NCI-H1930 (cell line): ENCODE data around the gene CCSER2.
A peak's percentile ranks its signal among the peaks of the same experiment; 100 is the strongest.
"Not testable (repeated sequence)": the region's sequence is repeated elsewhere in the genome, so short reads cannot be mapped to it uniquely, and the experiment has no call there.

Source experiments
- DNase-seq, 2 experiments: peaks; one replicate each; lab custom pipeline; 2025; lab: John Stamatoyannopoulos, UW

The CCSER2 gene

DNA sequence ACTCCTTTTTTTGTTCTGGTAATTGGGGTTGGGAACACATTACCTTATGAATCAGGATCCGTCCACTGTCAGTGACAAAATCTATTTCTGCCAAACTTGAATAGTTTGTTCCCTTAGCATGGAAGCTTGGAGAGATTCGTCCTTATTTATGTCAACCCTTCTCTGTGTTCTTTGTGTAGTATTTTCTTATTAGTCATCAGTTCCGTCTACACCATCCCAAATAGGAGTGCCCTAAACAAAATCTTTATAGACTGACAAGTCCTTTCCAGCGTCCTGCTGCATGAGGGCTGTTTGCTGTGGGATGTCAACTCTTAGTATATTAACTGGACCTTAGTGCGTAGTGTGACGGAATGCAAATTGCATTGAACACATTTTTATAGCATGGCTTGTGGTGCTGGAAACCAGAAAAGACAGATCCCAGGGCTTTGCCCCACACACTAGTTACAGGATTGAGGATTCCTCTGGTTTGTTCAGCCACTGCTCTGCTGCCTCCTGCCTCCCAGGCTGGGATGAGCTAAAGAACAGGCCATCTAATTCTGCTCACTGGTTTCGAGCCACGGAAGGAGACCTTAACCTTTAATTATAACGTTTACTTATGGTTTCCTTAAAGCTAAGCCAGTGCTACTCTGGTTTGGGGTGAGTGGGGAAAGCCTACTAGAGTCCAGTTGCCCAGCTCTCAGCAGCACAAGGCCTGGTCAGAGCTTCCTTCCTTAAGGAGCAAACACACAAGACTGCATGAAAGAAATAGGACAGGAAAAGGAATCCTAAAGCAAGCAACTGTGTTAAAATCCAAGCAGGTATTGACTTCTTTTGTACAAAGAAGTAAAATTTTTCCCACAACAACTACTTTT is 194.4 kb downstream of the CCSER2 start:
- no peak for DNase-seq

DNA sequence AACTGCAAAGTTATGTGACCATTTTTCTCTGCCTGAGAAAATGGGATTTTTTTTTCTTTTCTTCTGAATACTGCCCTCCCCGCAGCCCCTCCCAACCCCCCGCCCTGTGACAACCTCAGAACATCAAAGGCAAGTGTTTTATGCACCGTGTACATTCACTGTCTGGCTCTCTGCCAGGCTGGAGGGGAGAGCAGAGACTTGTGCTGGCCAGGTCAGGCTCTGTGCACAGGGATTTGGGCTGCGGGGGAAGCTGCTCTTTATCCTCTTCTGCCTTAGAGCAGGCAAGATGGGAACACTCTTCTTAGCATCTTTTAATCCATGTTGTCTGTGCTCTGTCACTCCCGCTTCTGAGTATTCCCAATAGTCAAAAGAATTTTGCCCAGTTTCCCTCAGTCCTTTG is 195.1 kb downstream of the CCSER2 start:
- no peak for DNase-seq

DNA sequence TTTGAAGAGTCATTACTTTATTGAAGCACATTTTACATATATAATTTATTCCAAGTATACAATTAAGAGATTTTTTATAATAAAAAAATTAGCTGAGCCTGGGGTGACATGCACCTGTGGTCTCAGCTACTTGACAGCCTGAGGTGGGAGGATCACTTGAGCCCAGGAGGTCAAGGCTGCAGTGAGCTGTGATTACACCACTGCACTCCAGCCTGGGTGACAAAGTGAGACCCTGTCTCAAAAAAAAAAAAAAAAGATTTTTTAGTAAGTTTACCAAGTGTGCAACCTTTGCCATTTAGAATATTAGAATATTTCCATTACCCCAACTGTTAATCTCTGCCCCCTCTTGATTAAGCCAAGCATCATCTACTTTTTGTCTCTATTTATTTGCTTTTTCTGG is 196.0 kb downstream of the CCSER2 start:
- DNase-seq, result no peak

DNA sequence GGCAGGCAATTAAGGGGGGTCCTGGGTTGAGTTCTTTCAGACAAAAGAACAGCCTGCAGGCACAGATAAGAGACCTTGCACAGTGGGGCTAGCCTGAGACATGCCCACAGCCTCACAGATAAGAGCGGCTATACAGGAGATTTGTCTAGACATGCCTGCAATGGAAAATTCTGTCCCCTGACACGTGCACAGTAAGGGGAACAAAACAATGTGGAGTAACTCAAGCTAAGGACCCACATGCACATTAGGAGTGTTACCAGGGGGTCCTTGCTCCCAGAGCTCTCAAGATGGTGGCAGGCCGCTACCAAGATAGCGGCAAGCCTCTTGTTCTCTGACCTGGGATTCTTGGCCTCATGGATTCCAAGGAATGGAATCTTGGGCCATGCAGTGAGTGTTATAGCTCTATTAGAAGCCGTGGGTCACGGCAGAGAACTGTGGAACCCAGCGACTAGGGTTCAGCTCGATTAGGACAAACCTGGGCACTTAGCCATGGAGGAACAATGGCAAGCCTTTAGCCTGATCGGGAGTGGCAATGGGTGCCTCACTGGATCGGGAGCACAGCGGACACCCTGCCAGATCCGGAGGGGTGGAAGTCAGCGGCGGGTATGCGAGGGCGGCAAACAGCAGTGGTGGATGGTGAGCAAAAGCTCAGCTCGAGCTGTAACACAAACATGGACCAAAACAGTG is 196.9 kb downstream of the CCSER2 start:
- DNase-seq, result no peak

DNA sequence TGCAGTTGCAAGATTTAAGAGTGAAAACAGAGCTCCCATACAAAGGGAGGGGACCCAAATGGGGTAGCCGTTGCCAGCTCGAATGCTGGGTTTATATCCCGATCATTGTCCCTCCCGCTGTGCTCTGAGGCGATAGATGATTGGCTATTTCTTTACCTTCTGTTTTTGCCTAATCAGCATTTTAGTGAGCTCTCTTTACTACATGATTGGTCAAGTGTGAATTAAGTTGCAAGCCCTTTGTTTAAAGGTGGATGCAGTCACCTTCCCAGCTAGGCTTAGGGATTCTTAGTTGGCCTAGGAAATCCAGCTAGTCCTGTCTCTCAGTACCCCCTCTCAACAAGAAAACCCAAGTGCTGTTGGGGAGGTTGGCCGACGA is 197.4 kb downstream of the CCSER2 start:
- DNase-seq, result not testable (repeated sequence)

DNA sequence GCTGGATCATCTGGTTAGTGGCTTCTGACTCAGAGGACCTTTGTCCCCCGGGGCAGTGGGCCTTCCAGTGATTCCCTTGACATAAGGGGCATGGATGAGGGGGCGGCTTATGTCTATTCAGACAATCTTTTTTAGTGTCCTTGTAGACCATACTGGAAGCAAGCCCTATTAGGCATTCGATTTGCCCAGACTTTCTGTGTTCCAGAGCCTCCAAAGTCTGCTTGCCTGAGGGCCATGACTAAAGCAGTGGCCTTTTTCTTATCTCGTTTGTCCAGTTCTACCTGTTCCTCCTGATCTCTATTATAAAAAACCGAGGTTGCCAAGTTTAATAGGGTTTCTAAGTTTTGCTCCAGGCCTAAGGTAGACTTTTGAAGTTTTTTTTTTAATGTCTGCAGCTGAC is 199.0 kb downstream of the CCSER2 start:
- DNase-seq, result not testable (repeated sequence)

DNA sequence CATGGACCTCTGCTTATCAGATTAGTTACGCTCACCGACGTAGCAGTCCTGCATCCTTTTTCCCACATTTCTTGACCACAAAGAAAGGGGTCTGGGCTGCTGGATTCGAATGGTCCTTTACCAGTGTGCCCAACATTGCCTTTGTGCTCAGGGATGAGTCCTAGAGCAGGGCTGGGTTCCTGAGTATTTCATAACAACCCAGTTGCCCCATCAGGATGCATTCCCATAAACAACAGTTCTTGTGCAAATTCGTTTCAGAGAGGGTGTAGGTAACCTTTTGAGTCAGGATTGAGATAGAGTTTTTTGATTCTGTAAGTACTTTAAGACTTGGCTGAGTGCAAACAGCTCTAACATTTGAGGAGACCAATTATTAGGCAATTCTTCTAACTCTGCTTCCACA is 200.1 kb downstream of the CCSER2 start:
- not testable (repeated sequence) for DNase-seq

DNA sequence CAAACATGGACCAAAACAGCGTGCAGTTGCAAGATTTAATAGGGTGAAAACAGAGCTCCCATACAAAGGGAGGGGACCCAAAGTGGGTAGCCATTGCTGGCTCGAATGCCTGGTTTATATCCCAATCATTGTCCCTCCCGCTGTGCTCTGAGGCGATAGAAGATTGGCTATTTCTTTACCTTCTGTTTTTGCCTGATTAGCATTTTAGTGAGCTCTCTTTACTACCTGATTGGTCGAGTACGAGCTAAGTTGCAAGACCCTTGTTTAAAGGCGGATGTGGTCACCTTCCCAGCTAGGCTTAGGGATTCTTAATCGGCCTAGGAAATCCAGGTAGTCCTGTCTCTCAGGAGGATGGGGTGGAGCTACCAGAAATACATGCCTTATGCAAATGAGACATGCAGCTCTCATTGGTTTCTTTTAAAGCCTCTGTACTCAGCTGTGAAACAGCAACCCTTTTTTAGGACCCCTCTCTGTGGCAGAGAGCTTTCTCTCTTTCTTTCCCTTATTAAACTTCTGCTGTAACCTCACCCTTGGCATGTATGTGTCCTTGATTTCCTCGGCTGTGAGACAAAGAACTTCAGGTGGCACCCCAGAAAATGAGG is 202.4 kb downstream of the CCSER2 start:
- DNase-seq, result no peak

DNA sequence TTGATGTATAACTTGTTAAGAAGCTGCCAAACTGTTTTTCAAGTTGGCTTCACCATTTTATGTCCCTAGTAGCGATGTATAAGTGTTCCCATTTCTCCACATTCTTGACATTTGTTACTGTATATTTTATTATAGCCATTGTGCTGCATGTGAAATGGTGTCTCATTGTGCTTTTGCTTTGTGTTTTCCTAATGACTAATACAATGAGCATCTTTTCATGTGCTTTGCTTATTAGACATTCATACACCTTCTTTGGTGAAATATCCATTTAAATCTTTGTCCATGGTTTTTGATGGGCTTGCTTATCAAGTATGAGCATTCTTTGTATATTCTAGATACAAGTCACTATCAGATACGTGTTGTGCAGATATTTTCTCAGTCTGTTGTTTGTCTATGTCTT is 203.0 kb downstream of the CCSER2 start:
- no peak for DNase-seq

DNA sequence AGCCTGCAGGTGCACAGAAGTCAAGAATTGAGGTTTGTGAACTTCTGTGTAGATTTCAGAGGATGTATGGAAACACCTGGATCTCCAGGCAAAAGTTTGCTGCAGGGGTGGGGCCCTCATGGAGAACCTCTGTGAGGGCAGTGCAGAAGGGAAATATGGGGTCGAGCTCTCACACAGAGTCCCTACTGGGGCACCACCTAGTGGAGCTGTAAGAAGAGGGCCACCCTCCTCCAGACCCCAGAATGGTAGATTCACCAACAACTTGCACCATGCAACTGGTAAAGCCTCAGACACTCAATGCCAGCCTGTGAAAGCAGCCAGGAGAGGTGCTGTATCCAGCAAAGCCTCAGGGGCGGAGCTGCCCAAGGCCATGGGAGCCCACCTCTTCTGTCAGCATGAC is 205.8 kb downstream of the CCSER2 start:
- no peak for DNase-seq

DNA sequence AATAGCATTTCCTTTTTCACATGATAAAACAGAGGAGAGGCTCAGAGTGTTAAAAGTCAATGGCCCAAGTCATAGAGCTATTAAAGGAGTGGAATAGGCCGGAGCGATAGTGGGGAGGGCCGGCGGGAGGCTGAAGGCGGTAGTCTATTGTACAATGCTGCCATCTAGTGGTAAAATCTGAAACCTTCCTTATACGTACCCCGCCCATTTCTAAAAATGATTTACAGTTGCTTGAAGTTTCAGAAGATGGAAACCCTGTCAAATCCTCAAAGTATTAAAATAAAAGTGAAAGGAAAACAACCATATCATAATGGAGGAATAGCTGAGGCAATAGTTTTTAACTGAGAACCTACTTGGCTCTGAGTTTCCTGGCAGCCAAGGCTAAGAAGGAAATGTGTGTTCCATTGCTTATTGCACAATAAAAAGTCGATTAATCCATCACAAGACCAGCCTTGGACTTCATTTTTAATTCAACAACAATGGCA is 209.1 kb downstream of the CCSER2 start:
- peak in 1 of 2 experiments; percentile 34 for DNase-seq

DNA sequence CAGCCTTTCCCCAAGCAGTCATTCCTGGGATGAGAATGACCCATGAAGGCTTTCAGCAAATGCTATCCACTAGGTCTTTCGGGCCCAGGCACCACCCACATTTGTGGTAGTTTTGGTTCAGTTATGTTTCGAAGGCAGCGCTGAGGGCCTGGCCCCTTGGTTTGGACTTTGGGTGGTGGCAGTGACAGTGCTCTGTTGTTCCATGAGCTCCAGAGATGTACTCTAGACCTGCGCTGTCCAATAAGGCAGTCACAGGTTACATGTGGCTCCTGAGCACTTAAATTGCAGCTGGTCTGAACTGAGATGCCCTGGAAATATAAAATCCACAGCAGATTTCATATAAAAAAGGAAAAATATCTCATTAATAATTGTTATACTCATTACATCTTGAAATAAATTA is 209.6 kb downstream of the CCSER2 start:
- no peak for DNase-seq

DNA sequence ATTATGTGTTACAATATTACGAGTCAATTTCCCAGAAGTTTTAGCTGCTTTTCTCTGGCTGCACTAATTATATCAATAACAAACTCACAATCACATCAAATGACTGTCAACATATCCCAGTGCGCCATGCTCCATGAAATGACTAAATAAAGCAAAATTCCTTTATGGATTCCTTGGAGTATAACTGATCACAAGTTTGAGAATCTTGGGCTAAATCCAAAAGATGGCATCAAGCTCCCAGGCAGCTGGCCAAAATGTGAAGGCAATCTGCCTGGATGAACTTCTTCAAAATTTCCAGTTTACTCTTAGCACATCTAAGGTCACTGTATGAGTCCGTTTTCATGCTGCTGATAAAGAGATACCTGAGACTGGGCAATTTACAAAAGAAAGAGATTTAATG is 210.8 kb downstream of the CCSER2 start:
- DNase-seq, result no peak

DNA sequence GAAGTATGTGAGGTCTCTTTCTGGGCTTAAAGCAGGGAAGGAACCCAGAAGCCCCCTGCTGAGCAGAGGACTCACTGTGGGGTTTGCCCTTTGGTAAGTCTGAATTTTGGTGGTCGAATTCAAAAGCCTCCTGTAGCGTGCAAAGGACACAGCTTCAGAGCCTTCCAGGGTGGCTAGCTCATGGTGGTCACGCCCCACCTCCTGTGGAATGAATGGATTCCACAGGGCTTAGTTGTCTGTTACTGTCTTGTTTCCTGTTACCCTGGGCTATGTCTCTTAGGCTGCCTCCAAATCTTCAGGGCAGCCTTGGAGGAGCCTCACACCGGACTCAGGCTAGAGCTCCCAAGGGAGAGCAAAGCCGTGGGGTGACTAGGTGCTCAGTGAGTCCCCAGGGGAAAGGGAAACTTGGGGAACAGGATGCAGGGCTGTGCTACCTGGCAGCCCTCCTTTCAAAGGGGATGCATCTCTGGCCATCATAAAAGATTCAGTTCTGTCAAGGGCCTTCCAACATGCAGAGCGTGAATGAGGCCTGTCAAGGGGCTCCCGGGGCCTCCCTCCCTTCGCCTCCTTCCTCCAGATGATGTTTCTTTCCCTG is 211.7 kb downstream of the CCSER2 start:
- DNase-seq, result no peak

DNA sequence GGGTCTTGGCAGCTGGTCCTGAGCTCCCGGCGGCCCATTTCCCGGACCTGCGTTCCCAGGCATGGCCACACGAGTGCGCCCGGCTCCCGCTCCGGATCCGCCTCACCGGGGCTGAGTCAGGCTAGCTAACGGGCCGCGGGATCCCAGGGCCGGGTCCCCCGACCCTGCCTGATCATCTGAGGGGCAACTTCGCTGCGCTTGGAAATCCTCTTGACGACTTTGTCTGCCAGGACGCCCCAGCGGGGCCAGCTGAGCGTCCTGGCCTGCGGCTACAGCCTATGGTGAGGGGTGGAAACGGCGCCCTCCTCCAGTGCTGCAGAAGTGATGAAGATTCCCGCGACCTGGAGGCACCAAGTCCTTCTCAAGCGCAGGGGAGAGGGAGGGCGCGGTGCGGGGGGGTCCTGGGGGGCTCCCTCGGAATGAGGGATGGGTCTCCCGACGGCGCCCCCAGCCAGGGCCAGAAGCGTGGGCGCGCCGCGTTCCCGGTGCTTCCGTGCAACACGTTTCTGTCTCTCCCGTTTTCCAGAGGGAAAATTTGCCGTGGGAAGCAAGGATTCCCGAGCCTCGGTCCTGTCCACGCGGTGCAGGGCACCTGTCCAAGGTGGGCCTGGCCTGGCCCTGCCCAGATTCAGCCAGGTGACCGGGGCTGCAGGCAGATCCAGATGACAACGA is 212.4 kb downstream of the CCSER2 start:
- peak in 1 of 2 experiments; percentile 5 for DNase-seq

DNA sequence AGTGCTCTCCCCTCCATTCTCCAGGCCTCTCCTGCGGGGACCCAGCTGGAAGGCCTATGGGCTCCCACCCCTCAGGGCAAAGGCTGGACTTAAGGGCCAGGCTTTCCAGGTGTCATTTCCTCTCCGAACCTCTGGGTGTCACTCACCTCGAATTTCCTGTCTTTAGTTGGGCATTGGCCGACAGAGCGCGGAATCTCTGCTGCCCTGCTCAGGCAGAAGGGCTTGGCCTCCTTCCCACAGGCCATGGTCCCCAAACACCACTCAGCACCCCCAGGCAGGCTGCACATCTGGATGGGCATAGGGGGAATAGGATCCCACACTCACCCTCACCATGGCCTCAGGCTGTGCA is 212.9 kb downstream of the CCSER2 start:
- no peak for DNase-seq

DNA sequence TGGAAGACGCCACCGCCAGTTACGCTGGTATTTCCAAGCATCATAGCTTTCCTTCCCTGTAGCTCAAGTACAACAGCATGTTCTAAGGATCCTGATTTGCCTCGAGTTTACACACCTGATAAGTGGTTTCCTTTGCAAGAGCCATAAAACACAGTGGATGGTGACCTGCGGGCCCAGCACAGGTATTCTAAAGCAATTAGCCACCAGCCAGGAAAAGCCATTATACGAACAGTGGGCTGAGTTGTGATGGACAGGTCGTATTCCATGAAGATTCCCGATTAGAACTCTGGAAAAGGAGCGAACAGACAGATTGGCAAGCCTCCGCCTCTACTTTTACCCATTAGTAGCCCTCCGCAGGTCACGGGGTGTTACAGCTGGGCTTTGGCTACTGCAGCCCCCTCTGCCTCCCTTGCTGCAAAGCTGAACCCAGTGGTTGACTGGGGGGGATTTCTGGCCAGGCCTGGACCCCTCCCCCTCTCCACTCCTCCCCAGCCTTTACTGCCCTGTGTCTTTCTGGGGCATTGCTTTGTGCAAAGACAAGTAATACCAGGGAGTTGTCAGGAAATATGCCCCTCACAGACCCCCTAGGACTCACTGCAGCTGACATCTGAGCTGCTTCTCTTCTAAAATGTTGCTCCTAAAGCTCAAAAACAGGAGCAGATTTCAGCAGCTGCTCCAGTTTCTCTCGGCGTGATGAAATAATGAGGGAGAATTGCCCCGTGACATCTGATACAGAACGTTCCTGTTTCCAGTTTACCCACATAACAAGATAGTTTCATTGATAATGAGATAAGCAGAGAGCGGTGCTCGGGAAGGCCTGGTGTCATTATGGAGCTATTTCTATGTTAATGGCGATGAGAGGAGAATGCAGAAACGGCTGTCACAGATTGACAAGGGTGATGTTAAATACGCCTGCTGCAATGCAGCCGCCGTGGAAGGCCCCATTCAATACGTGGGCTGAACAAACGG is 214.4 kb downstream of the CCSER2 start:
- no peak for DNase-seq

DNA sequence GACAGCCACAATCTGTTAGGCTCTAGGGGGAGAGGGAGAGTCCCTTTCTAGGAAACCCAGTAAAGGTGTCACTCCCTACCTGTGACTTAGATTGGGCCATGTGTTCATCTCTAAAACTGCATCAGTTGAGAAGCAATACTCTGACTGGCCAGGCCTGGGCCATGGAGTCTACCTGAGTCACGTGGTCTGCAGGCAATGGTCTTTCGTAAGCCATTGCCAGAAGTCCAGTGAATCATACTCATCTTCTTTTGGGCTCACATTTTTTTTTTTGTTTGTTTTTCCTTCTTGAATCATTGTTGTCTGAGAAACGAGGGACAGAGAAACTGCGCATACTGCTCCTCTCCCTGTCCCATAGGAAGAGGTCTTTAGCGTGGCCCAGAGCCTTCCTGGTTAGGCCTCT is 215.6 kb downstream of the CCSER2 start:
- DNase-seq, result no peak

DNA sequence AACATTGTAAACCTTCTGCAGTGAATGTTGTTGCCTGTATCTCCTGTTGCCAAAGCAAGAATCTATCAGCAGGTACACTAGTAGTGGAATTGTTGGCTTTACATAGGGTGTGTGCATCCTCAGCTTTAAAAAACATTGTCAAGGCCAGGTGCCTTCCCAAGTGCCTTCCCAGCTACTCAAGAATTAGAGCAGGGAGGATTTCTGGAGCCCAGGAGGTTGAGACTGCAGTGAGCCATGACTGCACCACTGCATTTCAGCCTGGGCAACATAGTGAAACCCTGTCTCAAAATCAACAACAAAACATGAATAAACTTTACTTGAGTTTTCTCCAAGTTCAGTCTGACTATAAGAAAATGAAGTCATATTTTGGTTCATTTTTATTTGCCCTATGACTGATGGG is 217.3 kb downstream of the CCSER2 start:
- DNase-seq, result no peak

DNA sequence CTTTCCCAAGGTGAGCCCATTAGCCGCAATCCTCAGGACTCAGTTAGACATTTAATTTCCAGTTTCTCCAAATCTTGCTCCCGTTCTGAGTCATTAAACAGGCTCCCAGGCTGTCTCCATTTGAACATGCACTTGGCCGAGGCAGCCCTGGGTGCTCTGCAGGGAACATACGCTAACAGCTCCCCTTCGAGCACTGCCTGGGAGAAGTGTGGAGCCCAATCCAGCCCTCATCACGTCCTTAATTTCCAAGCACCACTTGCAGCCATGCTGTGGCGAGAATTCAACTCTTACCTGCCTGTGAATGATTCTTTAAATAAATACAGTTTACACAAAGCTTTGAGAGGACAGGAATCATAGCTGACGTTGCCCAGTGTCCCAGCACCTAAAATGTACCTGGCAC is 218.2 kb downstream of the CCSER2 start:
- no peak for DNase-seq

DNA sequence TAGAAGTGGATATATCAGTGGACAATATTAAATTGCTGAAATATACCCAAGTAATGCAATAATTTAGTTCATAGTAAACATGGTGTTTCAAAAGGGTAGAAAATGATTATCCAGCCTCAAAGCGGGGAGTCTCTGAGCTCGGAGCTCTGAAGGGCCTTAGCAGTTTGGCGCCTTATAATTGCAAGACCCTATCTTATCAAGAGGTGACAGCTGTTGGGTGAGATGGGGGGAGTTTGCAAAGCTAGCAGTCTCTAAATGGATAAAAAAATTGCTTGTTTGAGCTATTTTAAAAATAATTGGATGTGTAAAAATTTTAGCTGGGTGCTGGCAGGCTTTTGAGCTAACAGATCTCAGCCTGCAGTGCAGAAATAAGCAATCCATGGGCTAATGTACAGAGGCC is 219.2 kb downstream of the CCSER2 start:
- no peak for DNase-seq
